ENCODE results near the gene USP13.

DNA sequence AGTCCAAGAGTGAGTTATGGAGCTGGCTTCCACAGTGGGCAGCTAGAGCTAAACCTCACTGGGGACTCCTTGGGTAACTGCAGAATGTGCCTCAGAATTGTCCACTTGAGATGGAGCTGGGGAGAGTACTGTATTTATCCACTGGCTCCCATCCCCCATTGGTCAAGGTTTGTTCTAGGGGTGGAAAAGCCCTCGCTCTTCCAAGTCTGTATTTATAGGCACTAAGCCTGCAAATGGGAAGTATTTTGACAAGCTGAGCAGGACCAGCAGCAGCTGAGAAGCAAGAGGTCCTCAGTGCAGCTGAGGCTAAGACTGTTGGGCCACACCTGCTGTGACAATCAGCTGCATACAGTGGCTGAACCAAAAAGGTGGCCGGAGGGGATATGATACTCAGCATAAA lies 5.8 kb downstream of the USP13 start:
- TF ChIP-seq RAD21 (IDR thresholded peaks at IDR 0.05; ENCODE audit: low read depth) (no peak), EZH2 (IDR thresholded peaks at IDR 0.05) (no peak), POLR2AphosphoS5 (IDR thresholded peaks at IDR 0.05; ENCODE audit: low read depth, low read length) (no peak), POLR2A (IDR thresholded peaks at IDR 0.05; ENCODE audit: borderline replicate concordance, extremely low read depth, insufficient read depth, insufficient read length) (no peak), EZH2phosphoT487 (IDR thresholded peaks at IDR 0.05; ENCODE audit: borderline replicate concordance) (no peak), YY1 (IDR thresholded peaks at IDR 0.05; ENCODE audit: extremely low read depth, insufficient replicate concordance, low read depth, low read length) (no peak), JUND (IDR thresholded peaks at IDR 0.05) (no peak)
- TF ChIP-seq, protein P1, sequence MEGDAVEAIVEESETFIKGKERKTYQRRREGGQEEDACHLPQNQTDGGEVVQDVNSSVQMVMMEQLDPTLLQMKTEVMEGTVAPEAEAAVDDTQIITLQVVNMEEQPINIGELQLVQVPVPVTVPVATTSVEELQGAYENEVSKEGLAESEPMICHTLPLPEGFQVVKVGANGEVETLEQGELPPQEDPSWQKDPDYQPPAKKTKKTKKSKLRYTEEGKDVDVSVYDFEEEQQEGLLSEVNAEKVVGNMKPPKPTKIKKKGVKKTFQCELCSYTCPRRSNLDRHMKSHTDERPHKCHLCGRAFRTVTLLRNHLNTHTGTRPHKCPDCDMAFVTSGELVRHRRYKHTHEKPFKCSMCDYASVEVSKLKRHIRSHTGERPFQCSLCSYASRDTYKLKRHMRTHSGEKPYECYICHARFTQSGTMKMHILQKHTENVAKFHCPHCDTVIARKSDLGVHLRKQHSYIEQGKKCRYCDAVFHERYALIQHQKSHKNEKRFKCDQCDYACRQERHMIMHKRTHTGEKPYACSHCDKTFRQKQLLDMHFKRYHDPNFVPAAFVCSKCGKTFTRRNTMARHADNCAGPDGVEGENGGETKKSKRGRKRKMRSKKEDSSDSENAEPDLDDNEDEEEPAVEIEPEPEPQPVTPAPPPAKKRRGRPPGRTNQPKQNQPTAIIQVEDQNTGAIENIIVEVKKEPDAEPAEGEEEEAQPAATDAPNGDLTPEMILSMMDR (IDR thresholded peaks at IDR 0.05 in 2 of 3, conservative IDR thresholded peaks at IDR 0.05 in 1 of 3; ENCODE audit: borderline replicate concordance in 1 of 3, insufficient read depth in 1 of 3, low read depth in 2 of 3, low read length in 2 of 3): no peak
- TF ChIP-seq, protein P2, sequence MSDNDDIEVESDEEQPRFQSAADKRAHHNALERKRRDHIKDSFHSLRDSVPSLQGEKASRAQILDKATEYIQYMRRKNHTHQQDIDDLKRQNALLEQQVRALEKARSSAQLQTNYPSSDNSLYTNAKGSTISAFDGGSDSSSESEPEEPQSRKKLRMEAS (IDR thresholded peaks at IDR 0.05): no peak
- TF ChIP-seq, protein P3, sequence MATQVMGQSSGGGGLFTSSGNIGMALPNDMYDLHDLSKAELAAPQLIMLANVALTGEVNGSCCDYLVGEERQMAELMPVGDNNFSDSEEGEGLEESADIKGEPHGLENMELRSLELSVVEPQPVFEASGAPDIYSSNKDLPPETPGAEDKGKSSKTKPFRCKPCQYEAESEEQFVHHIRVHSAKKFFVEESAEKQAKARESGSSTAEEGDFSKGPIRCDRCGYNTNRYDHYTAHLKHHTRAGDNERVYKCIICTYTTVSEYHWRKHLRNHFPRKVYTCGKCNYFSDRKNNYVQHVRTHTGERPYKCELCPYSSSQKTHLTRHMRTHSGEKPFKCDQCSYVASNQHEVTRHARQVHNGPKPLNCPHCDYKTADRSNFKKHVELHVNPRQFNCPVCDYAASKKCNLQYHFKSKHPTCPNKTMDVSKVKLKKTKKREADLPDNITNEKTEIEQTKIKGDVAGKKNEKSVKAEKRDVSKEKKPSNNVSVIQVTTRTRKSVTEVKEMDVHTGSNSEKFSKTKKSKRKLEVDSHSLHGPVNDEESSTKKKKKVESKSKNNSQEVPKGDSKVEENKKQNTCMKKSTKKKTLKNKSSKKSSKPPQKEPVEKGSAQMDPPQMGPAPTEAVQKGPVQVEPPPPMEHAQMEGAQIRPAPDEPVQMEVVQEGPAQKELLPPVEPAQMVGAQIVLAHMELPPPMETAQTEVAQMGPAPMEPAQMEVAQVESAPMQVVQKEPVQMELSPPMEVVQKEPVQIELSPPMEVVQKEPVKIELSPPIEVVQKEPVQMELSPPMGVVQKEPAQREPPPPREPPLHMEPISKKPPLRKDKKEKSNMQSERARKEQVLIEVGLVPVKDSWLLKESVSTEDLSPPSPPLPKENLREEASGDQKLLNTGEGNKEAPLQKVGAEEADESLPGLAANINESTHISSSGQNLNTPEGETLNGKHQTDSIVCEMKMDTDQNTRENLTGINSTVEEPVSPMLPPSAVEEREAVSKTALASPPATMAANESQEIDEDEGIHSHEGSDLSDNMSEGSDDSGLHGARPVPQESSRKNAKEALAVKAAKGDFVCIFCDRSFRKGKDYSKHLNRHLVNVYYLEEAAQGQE (IDR thresholded peaks at IDR 0.05; ENCODE audit: low read depth): no peak

All from HCT116 (cell line).